NCI-H1417 treated with DMSO at 0.1 percent for 48 hours (cell line): ENCODE measurements around the gene CHGA.

Source experiments
- DNase-seq: peaks from one replicate; lab custom pipeline; 2025; lab: John Stamatoyannopoulos, UW

The CHGA gene

GRCh38 chr14:92960706-92961566, 38.0 kb downstream of the CHGA start:
- DNase-seq = no peak

GRCh38 chr14:92961567-92961855, 38.6 kb downstream of the CHGA start:
- no peak for DNase-seq

DNA sequence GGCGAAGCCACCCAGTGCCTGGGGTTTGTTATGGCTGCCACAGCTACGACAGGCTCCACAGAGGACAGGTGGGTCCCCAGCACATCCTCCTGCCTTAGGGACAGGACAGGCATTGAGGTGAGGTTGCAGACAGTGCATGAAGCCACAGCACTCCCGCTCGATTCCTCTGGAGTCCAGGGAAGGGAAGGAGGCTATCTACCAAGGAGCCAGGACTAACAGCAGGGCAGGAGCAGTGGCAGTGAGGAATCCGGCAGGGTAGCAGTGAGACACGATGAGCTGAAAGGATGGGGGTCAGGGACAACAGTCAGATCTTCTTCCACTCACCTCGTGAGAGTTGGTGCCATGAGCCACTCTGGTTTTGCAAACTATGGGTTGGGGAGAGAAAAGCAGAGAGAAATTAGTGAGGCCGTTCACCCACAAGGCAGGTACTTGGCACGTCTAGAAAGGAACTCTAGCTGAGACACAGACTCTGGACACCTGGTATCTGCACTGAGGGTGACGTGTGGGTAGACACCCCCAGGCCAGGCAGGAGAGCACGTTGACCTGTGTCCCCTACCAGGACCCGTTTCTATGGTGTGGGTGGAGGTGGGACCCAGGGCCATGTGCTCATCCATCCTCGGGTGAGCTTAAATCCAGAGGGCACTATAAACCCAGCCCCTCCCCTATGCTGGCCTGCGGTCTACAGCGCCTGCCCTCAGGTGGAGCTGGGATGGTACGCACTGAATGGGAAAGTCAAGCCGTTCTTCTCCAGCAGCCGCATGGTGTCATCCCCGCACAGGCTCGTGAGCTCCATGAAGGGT, 39.3 kb downstream of the CHGA start:
- DNase-seq = no peak

- no peak for DNase-seq
These were observed 39.8 kb downstream of the CHGA start for GRCh38 chr14:92962831-92963095.

GRCh38 chr14:92963301-92964123, 40.6 kb downstream of the CHGA start:
- DNase-seq = no peak

GRCh38 chr14:92964124-92965109, 41.5 kb downstream of the CHGA start:
- no peak for DNase-seq

GRCh38 chr14:92965281-92965680, 42.3 kb downstream of the CHGA start:
- DNase-seq = no peak

DNA sequence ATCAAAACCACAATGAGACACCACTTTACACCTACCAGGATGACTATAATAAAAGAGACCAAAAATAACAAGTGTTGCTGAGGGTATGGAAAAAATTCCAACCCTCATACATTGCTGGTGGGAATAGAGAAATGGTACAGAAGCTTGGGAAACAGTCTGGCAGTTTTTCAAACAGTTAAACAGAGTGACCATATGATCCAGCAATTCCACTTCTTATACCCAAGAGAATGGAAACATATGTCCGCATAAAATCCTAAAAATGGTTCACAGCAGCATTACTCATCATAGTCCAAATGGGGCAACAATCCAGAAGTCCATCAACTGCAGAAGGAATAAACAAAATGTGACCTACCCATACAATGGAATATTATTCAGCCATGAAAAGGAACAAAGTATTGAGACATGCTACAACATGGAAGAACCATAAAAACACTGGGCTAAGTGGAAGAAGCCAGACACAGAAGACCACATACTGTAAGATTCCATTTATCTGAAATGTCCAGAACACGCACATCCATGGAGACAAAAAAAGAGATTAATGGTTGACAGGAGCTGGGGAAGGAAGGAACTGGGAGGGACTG, 44.5 kb downstream of the CHGA start:
- DNase-seq = no peak

DNA sequence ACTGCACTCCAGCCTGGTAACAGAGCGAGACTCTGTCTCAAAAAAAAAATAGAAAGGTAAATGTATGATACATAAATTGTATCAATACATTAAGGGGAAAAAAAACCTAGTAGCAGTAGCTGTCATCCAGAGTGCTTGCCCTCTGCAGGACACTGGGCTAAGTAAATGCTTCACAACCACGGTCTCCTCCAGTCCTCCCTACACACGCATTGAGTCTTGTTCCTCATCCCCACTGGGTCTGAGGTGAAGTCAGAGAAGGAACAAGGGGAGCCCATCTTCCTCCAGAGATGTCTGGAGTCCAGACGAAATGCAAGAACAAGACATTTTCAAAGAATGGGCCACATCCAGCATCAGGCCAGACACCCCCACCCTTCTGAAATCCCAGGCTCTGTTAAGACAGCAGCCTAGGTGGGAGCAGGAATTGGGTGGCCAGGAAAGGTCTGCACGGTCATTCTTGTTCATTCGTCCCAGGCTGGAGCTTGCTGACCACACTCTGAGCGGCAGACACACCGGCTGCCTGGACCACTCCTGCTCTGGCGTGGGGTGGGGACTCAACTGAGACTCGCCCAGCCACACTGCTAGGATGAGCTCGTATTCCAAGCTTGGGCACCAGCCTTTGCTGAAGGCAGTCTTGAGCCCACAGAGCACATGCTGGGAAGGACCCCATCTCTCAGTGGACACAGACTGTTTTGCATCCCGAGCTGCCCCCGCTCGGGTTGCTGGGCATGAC, 45.5 kb downstream of the CHGA start:
- DNase-seq = no peak

DNA sequence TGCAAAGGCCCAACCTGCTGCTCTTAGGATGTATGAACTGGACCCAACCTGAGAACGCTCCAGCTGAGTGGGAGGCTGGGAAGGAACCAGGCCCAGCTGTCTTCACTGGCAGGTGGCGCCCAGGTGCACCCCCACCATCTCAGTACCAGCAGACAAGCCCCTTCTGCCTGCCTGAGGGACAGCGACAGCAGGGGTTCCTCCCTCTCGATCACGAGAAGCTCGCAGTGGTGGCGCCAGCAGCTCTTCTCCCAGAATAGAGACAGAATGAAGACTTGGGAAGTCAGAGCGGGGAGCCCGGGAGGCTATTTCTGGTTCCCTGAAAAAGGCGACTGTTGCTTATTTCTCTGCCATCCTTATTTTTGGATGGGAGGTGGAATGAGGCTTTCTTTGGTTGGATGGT, 46.5 kb downstream of the CHGA start:
- no peak for DNase-seq

DNA sequence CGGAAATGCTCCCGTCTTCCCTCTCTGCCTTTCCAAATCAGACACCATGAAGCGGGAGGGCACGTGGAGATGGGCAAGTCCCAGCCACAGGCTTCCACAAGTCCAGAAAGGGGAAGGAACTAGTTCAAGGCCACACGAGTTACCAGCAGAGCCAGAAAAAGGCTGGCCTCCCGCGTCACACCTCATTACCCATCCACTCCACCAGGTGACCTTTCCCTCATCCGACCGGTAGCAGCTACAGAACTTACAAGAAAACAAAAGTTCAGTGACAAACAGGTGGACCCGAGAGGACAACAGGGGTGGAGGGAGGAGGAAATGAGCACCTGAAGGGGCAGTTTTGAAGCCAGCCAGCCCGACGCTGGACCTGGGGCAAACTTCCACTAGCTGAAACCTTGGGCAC, 46.9 kb downstream of the CHGA start:
- DNase-seq = no peak

DNA sequence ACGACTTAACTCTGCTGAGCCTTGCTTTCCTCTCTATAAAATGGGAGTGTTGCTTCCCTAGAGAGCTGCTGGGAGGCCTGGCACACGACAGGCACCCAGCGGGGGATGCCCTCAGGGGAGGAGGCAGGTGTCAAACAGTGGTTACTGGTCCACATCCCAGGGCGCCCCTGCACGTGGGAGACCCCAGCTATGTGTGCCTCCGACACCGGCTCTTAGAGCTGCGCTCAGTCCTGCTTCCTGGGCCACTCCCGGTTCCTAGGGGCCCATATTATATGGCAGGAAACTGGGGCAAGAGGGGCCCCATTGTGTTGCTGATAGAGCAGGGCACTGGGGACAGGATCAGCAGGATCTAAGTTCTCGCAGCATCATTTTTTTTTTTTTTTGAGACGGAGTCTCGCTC, 47.3 kb downstream of the CHGA start:
- DNase-seq = no peak

GRCh38 chr14:92971601-92972180, 48.7 kb downstream of the CHGA start:
- no peak for DNase-seq

GRCh38 chr14:92973261-92973797, 50.4 kb downstream of the CHGA start:
- no peak for DNase-seq

- no peak for DNase-seq
These were observed 50.9 kb downstream of the CHGA start for GRCh38 chr14:92973798-92974372.

GRCh38 chr14:92974541-92975345, 51.8 kb downstream of the CHGA start:
- DNase-seq = no peak

DNA sequence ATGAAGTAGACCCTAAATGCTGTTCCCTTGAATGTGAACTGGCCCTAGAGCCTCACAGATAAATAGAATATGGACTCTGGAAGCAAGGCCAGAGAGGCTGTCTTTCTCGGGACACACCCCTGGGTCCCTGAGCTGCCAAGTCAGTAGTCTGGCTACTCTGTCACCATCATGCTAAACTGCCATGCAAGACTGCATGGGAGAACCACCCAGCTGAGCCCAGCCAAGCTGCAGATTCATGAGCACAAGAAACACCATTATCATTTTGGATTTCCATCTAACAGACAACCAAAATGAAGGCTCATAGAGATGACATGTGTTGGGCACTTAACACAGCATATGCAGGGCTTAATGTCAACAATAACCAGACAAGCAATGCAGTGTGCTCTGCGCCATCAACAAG, 53.3 kb downstream of the CHGA start:
- DNase-seq = no peak

DNA sequence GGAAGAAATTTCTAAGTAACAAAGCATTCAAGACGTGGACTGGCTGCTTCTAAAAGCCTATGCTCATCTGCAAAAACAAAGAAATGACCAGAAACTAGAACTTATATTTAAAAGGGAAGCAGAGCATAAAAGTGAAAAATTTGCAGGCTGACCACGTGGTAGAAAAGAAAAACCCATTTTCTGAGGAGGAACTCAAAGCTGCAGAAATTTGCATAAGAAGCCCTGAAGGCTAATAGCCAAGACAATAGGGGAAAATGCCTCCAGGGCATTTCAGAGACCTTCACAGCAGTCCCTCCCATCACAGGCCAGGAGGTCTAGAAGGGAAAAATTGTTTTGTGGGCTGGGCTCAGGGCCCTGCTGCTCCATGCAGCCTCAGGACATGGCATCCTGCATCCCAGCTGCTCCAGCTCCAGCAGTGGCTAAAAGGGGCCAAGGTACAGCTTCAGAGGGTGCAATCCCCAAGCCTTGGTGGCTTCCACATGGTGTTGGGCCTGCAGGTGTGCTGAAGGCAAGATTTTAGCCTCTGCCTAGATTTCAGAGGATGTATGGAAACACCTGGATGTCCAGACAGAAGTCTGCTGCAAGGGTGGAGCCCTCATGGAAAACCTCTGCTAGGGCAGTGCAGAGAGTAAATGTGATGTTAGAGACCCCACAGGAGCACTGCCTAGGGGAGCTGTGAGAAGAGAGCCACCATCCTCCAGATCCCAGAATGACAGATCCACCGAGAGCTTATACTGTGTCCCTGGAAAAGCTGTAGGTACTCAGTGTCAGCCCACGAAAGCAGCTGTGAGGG, 55.5 kb downstream of the CHGA start:
- no peak for DNase-seq
